HCT116 (cell line): ENCODE results near the gene OR1S2. TPM values are rescaled to one million over a fixed set of nuclear protein-coding genes. Genes with fewer than 3 reads are reported as not detected.

ENCODE experiments used
- ATAC-seq: fragments of 200-7000 bp; cut with Tn5 transposase; 2 replicates; pipeline ENCODE4 v1.9.1; 2020; ENCODE audit warnings: mild to moderate bottlenecking, moderate library complexity
- BruUV-seq: library from RNA; stranded (reverse); fragments of 400-500 nt; replicated peaks from 2 replicates; lab custom pipeline; 2021; lab: Mats Ljungman, UMichigan
- CTCF ChIA-PET: fragments of 300-600 bp; sonication (Branson Sonifier 250); formaldehyde crosslinking; loops from one replicate; lab custom pipeline; 2021; ENCODE audit warnings: antibody characterized with exemption; lab: Charles Lee
- POLR2A ChIA-PET: fragments of 300-600, 350-600 bp; sonication (Branson Sonifier 250); formaldehyde crosslinking; loops from one replicate; lab custom pipeline; 2021; ENCODE audit warnings: antibody characterized with exemption; lab: Charles Lee
- RAD21 ChIA-PET, 2 experiments: fragments of 300-600 bp; sonication (Branson Sonifier 250); formaldehyde crosslinking; loops; one replicate each; lab custom pipeline; 2023; ENCODE audit warnings: low total read pairs in 2 of 2; ENCODE audit not compliant: uncharacterized antibody in 2 of 2, unreplicated experiment in 2 of 2, low non-redundant PET in 1 of 2; lab: Charles Lee
- DNase-seq: peaks from one replicate; pipeline ENCODE4 v3.0.0-alpha.2; 2010; ENCODE audit warnings: low read depth, low spot score
- H2AFZ ChIP-seq: fragments of 200-600 bp; shearing (Covaris generic), sonication (generic); 2 replicates; pipeline ENCODE4 v1.6.1; 2017; ENCODE audit warnings: low read depth, mixed run types, mixed read lengths, antibody characterized with exemption, low read length; ENCODE audit not compliant: poor library complexity, severe bottlenecking
- H3K27ac ChIP-seq: 2 replicates; pipeline ENCODE4 v1.5.1; 2012; ENCODE audit warnings: low read depth, low read length
- H3K27me3 ChIP-seq: fragments of 200-600 bp; sonication (generic); 2 replicates; pipeline ENCODE4 v1.6.1; 2016; ENCODE audit warnings: mixed run types, low read length, mixed read lengths; ENCODE audit not compliant: insufficient read depth
- H3K36me3 ChIP-seq, 2 experiments: fragments of 200-500 bp in 1 of 2; fragments of 200-600 bp in 1 of 2; sonication (Bioruptor generic) in 1 of 2; sonication (generic) in 1 of 2; 2 replicates each; pipeline versions ENCODE4 v1.5.1 to v1.6.1; 2014 to 2016; ENCODE audit warnings: low read length in 2 of 2, inconsistent platforms in 1 of 2, mixed read lengths in 1 of 2, mixed run types in 1 of 2; ENCODE audit not compliant: insufficient read depth in 2 of 2, control insufficient read depth in 1 of 2
- H3K4me1 ChIP-seq, 2 experiments: fragments of 200-600 bp in 1 of 2; sonication (generic) in 1 of 2; 2 replicates each; pipeline versions ENCODE4 v1.5.1 to v1.6.1; 2012 to 2017; ENCODE audit warnings: low read length in 2 of 2, inconsistent platforms in 1 of 2, mild to moderate bottlenecking in 1 of 2, mixed read lengths in 1 of 2, mixed run types in 1 of 2, moderate library complexity in 1 of 2; ENCODE audit not compliant: insufficient read depth in 2 of 2, control insufficient read depth in 1 of 2
- H3K4me2 ChIP-seq: fragments of 200-600 bp; sonication (generic); 2 replicates; pipeline ENCODE4 v1.6.1; 2017; ENCODE audit warnings: mixed run types, low read length, mixed read lengths
- H3K4me3 ChIP-seq, 2 experiments: fragments of 200-600 bp in 1 of 2; sonication (generic) in 1 of 2; replicated peaks in 1 of 2; 2 replicates each; pipeline ENCODE4 v1.5.1; 2011 to 2016; ENCODE audit warnings: low read length in 2 of 2, control low read depth in 1 of 2, low read depth in 1 of 2, mild to moderate bottlenecking in 1 of 2, mixed read lengths in 1 of 2, mixed run types in 1 of 2
- H3K79me2 ChIP-seq: fragments of 200-600 bp; sonication (generic); 2 replicates; pipeline ENCODE4 v1.6.1; 2017; ENCODE audit warnings: mild to moderate bottlenecking, mixed run types, low read length, moderate library complexity, mixed read lengths; ENCODE audit not compliant: insufficient read depth
- H3K9ac ChIP-seq: fragments of 200-600 bp; sonication (generic); 2 replicates; pipeline ENCODE4 v1.6.1; 2016; ENCODE audit warnings: low read length, mixed read lengths
- H3K9me2 ChIP-seq: fragments of 200-600 bp; sonication (generic), shearing (Covaris generic); 2 replicates; pipeline ENCODE4 v1.6.1; 2017; ENCODE audit warnings: mixed run types, mild to moderate bottlenecking, moderate library complexity; ENCODE audit not compliant: insufficient read depth
- H3K9me3 ChIP-seq, 2 experiments: fragments of 200-500 bp in 1 of 2; fragments of 200-600 bp in 1 of 2; sonication (Bioruptor generic) in 1 of 2; sonication (generic) in 1 of 2; 2 replicates each; pipeline ENCODE4 v1.6.1; 2014 to 2017; ENCODE audit warnings: low read length in 2 of 2, mixed read lengths in 2 of 2, inconsistent platforms in 1 of 2, low read depth in 1 of 2, mild to moderate bottlenecking in 1 of 2, mixed run types in 1 of 2, moderate library complexity in 1 of 2; ENCODE audit not compliant: control insufficient read depth in 1 of 2, insufficient read depth in 1 of 2
- H4K20me1 ChIP-seq: fragments of 200-600 bp; sonication (generic), shearing (Covaris generic); 2 replicates; pipeline ENCODE4 v1.6.1; 2017; ENCODE audit warnings: mixed run types, mild to moderate bottlenecking, moderate library complexity; ENCODE audit not compliant: insufficient read depth
- CBX3 ChIP-seq: IDR thresholded peaks from 2 replicates; pipeline ENCODE4 v1.6.1; 2012; ENCODE audit warnings: low read depth
- CEBPB ChIP-seq: IDR thresholded peaks from 2 replicates; pipeline ENCODE4 v1.6.1; 2012; ENCODE audit warnings: low read depth
- EGR1 ChIP-seq: IDR thresholded peaks from 2 replicates; pipeline ENCODE4 v1.6.1; 2012; ENCODE audit warnings: low read depth
- ELF1 ChIP-seq: IDR thresholded peaks from 2 replicates; pipeline ENCODE4 v1.6.1; 2012; ENCODE audit warnings: low read depth, borderline replicate concordance
- EZH2 ChIP-seq: fragments of 200-600 bp; sonication (generic); IDR thresholded peaks from 2 replicates; pipeline ENCODE4 v1.6.1; 2017; ENCODE audit warnings: antibody characterized with exemption, mixed run types
- EZH2phosphoT487 ChIP-seq: fragments of 200-600 bp; IDR thresholded peaks from 2 replicates; pipeline ENCODE4 v1.6.1; 2018; ENCODE audit warnings: antibody characterized with exemption, borderline replicate concordance
- JUND ChIP-seq: IDR thresholded peaks from 2 replicates; pipeline ENCODE4 v1.6.1; 2012
- POLR2A ChIP-seq: IDR thresholded peaks from 2 replicates; pipeline ENCODE4 v1.7.0; 2011; ENCODE audit warnings: borderline replicate concordance; ENCODE audit not compliant: insufficient read depth, insufficient read length; ENCODE audit errors: extremely low read depth
- POLR2AphosphoS5 ChIP-seq: IDR thresholded peaks from 2 replicates; pipeline ENCODE4 v1.6.1; 2011; ENCODE audit warnings: mild to moderate bottlenecking, low read depth, low read length, moderate library complexity
- SIN3A ChIP-seq: IDR thresholded peaks from 2 replicates; pipeline ENCODE4 v1.6.1; 2012; ENCODE audit warnings: low read depth
- SP1 ChIP-seq: IDR thresholded peaks from 2 replicates; pipeline ENCODE4 v1.6.1; 2012; ENCODE audit warnings: low read depth
- SRF ChIP-seq: IDR thresholded peaks from 2 replicates; pipeline ENCODE4 v1.6.1; 2012; ENCODE audit warnings: low read depth
- TCF7L2 ChIP-seq: IDR thresholded peaks from 2 replicates; pipeline ENCODE4 v1.7.0; 2011; ENCODE audit warnings: borderline replicate concordance, inconsistent platforms; ENCODE audit not compliant: insufficient read depth, insufficient read length; ENCODE audit errors: extremely low read depth
- YY1 ChIP-seq: IDR thresholded peaks from 2 replicates; pipeline ENCODE4 v1.6.1; 2011; ENCODE audit warnings: low read length, low read depth, moderate library complexity, mild to moderate bottlenecking; ENCODE audit not compliant: insufficient replicate concordance; ENCODE audit errors: extremely low read depth
- ZBTB33 ChIP-seq: IDR thresholded peaks from 2 replicates; pipeline ENCODE4 v1.6.1; 2011; ENCODE audit warnings: mild to moderate bottlenecking, low read length, moderate library complexity; ENCODE audit not compliant: insufficient replicate concordance; ENCODE audit errors: extremely low read depth
- ZFX ChIP-seq: fragments of 450-650 bp; IDR thresholded peaks from 2 replicates; pipeline ENCODE4 v1.6.1; 2017
- intact Hi-C: fragments of 100-400 bp; cut with micrococcal nuclease; formaldehyde crosslinking; loops from 2 replicates; pipeline ENCODE4 v1.10.0; 2022
- total RNA-seq: library from RNA; stranded (reverse); gene quantifications from one replicate; pipeline ENCODE4 v1.2.1, GENCODE V29; 2021; ENCODE audit not compliant: unreplicated experiment

OR1S2 gene
- total RNA-seq, 1 experiment from 2014 or later, result not detected

GRCh38 chr11:58178444-58178843 lies 25.5 kb downstream of the OR1S2 start:
- POLR2A ChIA-PET, result no interaction called here
- H3K36me3 ChIP-seq, result no peaks in the 10 kb centered on the region
- H3K79me2 ChIP-seq, result no peaks in the 10 kb centered on the region
- intact Hi-C loops, result loop anchor here (10.0 kb wide), 1 partner anchor 54 kb away; the partner anchor contains the start of gene OR9I1
- H2AFZ ChIP-seq, result no peak overlapping the region
- H3K27ac ChIP-seq, result no peak overlapping the region
- H3K4me1 ChIP-seq, result no peaks in the 10 kb centered on the region
- BruUV-seq, result no TSS peak
- no peaks in the 10 kb centered on the region for H3K9me2 ChIP-seq
- CTCF ChIA-PET, result no interaction called here
- no peak overlapping the region for H3K9ac ChIP-seq
- H3K9me3 ChIP-seq, result no peaks in the 10 kb centered on the region
- no peak for ATAC-seq
- peaks cover 29% of the 10 kb centered on the region for H3K27me3 ChIP-seq
- H3K4me2 ChIP-seq, result no peak overlapping the region
- H3K4me3 ChIP-seq, result no peak overlapping the region
- DNase-seq, result no peak
- no peaks in the 10 kb centered on the region for H4K20me1 ChIP-seq
- RAD21 ChIA-PET, result no interaction called here
- TF ChIP-seq JUND (no peak), CEBPB (no peak), YY1 (no peak), EZH2phosphoT487 (no peak), EZH2 (no peak), ELF1 (no peak), SP1 (no peak), SRF (no peak), POLR2A (no peak)

DNA sequence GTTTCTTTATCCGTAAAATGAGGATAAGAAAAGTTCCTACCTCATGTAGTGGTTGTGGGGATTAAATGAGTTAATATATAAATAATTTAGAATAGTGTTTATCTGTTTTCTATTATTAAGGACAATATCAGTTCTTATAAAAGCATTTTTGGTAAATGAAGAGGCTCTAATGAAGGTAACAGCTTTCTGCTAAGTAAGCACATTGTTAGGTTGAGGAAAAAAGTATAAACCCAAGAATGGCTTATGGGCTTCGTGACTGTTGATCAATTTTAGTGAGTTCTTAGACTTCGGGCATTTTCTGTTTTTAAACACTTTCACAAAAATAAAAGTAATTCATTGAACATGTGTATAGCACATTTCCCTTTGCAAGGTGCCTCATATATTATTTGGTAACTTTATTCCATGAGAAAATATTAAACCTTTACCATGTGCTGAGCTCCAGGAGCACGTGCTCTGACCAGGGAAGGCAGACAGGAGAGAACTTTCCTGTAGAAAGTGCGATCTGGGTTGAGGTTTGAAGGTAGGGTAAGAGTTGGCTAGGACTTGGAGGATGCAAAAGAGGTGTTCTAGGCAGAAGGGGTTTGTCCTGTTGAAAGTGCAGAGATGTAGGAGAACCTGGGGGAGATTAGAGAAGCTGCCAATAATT lies 26.4 kb downstream of the OR1S2 start:
- Histone ChIP-seq H3K9ac (no peak overlapping the region), H3K9me2 (no peaks in the 10 kb centered on the region), H4K20me1 (no peaks in the 10 kb centered on the region), H3K9me3 (no peaks in the 10 kb centered on the region), H2AFZ (no peak overlapping the region), H3K4me1 (no peaks in the 10 kb centered on the region), H3K36me3 (no peaks in the 10 kb centered on the region), H3K79me2 (no peaks in the 10 kb centered on the region), H3K27ac (no peak overlapping the region), H3K4me2 (no peak overlapping the region), H3K4me3 (no peak overlapping the region), H3K27me3 (peaks cover 29% of the 10 kb centered on the region)
- POLR2A ChIA-PET, result no interaction called here
- RAD21 ChIA-PET, result no interaction called here
- no peak for DNase-seq
- intact Hi-C loops, result loop anchor here (10.0 kb wide), 1 partner anchor 53 kb away; the partner anchor contains the start of gene OR9I1
- no peak for TF ChIP-seq YY1
- TF ChIP-seq TCF7L2, result no peak
- no peak for TF ChIP-seq ZFX
- TF ChIP-seq SIN3A, result no peak
- TF ChIP-seq POLR2AphosphoS5, result no peak
- no peak for TF ChIP-seq EZH2phosphoT487
- TF ChIP-seq ZBTB33, result no peak
- TF ChIP-seq JUND, result no peak
- no peak for TF ChIP-seq EGR1
- no peak for TF ChIP-seq EZH2
- no peak for TF ChIP-seq POLR2A
- TF ChIP-seq CBX3, result no peak
- BruUV-seq, result no TSS peak
- CTCF ChIA-PET, result no interaction called here
- no peak for ATAC-seq
